IPS-NIHi7 (cell line): ENCODE results near the gene MARK2.
"Not testable (repeated sequence)": the region's sequence is repeated elsewhere in the genome, so short reads cannot be mapped to it uniquely, and the experiment has no call there.

Experiments used
- DNase-seq: peaks from one replicate; pipeline ENCODE4 v3.0.0; 2012; ENCODE audit warnings: mixed read lengths; ENCODE audit errors: extremely low spot score

Gene MARK2

DNA sequence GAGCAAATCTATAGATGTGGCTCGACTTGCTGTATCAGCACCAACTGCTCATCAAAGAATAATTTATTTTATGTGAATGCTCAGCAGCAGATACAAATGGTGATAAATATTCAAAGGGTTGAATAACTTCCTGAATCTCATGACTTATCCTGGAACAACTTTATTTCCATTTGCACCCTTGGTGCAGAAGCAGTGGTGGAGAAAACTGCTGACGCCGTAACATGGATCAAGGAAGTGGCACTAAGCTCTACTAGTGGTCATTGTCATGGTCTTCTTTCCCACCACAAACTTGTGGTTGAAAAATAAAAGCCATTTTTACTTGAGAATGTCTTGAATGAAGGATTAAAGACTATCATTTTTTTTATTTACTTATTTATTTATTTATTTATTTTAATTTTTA is 14.6 kb downstream of the MARK2 start:
- DNase-seq = no peak

DNA sequence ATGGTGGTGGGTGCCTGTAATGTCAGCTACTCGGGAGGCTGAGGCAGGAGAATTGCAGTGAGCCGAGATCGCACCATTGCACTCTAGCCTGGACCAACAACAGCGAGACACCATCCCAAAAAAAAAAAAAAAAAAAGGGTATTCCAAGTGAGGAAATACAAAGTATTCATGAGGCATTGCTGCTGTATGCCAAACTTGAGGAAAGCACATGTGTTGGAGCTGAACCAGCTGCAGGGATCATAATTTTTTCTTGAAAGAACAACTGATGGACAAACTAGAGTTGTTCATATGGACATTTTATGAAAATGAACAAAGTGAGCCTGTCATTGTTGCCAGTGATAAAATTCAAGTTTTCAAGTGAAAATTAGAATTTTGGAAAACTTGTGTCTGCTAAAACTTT is 15.8 kb downstream of the MARK2 start:
- DNase-seq = no peak

DNA sequence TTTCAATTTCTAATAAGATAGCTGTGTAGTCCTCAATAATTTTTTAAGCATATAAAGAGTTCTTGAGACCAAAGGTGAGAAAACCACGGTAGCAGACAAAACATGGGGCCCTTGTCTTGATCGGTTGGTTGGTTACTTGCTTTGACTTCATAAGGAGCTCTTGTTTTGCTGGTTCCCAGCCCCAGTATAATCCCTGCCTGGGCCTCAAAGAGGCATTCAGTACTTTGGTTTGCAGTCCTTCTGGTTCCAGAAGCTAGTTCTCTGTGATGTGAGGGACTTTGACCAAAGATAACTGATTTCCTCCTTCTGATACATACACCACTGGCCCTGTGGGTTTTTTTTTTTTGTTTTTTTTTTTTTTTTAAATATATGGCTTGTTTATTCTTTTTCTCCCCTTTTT is 17.1 kb downstream of the MARK2 start:
- no peak for DNase-seq

DNA sequence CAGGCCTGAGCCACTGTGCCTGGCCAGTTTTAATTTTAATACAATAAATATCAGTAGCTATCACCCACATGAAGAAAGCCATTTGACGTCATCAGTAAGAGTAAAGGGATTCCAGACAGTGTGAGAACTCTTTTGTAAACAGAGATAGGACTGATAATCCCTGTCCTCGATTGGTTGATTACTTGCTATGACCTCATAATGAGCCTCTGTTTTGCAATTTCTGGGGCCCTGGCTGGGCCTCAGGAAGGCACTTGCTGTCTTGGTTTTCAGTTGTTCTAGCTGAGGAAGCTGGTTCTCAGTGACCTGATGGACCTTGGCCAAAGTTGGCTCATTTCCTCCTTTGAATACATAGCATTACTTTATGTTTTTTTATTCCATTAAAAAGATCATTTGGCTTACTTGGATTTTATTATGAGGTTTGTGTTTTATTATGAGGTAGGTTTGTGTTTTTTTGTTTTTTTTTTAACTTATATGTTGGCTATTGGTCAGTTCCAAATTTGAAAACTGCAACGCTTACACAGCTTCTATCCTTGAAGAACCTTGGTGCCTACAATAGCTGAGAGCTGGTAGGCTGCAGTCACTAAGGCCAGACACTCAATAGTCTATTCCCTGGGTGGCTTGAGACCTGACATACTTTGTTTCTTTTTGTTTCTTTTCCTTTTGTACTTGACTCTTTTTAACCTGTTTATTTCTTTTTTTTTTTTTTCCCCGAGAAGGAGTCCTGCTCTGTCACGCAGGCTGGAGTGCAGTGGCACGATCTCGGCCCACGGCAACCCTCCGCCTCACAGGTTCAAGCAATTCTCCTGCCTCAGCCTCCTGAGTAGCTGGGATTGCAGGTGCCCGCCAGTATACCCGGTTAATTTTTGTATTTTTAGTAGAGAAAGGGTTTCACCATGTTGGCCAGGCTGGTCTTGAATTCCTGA is 20.0 kb downstream of the MARK2 start:
- no peak for DNase-seq

DNA sequence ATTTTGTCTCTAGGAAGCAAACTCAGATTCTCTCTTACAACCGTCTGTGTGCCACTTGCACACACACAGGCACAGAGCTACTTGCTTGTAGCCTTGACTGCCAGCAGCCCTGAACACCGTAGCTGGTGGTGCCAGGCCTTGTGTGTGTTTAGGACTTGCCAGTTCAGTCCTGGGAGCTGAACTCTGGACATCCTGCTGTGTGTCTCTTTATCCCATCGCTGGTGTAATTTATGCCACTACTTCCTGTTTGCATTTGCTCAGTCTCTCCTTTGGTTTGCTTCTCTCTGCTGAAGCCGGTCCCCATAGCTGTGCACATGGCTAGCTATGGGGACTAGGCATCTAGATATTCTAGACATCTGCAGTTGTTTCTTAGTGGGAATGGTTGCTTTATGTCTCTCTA is 24.0 kb downstream of the MARK2 start:
- DNase-seq = no peak

DNA sequence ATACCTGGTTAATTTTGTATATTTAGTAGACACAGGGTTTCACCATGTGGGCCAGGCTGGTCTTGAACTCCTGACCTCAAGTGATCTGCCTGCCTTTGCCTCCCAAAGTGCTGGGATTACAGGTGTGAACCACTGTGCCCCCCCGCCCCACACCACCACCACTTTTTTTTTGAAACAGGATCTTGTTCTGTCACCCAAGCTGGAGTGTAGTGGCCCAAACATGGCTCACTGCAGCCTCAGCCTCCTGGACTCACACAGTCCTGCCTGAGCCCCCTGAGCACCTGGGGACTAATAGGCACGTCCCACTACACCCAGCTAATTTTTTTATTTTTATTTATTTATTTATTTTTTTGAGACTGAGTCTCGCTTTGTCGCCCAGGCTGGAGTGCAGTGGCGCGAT is 24.7 kb downstream of the MARK2 start:
- not testable (repeated sequence) for DNase-seq

DNA sequence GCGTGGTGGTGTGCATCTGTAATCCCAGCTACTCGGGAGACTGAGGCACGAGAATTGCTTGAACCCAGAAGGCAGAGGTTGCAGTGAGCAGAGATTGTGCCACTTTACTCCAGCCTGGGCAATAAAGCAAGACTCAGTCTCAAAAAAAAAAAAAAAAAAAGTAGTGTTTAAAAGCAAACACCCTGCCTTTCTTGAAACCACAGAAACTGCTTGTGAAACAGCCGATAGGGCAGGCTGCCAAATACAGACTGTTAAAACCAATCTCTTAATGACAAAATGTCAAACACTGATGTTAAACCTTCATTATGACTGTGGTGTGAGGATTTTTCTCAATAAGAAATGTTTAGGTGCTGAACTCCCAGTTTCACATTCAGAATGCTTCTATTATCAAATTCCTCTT is 27.3 kb downstream of the MARK2 start:
- no peak for DNase-seq

DNA sequence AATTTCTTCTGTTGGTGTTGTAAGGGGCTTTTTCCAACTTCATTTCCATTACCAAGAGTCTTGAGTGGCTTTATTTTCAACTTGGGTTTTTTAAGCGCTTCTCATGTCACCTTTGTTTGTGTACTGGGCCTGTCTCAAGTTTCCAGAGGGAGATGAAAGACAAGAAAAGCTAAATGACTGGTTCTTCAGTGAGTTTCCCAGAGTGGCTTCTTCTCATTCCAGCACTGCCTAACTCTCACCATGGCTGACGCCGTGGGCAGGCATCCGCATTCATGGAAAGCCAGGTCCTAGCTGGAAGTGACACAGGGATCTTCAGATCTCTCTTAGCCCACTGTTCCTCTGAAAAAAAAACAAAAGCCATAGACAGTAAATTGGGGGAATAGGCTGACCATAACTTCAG is 28.6 kb downstream of the MARK2 start:
- no peak for DNase-seq

DNA sequence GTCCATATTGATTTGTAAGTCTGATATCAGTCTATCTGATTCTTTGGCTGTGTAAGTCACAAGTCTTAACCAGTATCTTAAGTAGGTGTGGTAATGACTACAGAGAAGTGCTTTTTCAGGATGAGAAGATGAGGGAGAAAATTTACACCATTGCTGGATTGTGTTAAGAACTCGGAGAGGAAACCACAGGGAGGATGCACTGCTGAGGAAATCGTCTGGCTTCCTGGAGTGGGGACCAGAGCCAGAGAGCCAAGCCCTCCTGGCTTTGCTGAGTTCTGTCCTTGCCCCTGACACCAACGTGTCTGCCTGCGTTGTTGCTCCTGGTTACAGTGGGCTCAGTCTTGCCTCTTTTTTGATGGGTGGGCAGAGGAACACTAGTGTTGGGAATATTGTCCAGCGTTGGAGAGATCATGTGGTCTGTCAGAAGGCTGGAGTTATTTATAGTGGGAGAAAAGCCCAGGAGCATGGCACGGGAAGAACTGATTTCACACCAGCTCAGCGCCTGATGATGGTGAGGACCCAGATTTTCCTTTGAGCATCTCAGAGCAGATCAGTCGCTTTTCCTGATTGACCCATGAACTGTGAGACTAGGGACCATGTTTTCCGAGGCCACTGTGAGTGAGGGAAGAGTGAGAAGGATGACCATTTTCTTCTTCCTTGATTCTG is 29.6 kb downstream of the MARK2 start:
- DNase-seq = no peak

DNA sequence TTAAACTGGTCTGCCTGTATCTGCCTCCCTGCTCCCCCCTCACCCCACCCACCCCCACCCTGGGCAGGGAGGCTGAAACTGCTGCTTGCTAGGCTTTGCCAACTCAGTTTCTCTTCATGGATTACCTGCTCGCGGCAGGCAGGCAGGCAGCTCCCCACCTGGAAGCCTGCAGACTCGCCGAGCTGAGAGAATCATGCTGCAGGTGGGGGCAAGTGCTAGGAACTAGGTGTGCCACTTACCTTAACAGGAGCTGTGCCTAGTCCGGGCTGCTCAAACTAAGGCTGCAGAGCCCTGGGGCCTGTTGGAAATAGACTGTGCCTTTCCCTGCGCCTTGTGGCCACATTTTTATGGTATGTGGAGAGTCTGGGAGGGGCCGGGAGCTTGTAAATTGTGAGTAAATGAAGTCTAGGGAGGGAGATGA is 30.3 kb downstream of the MARK2 start:
- DNase-seq = no peak

DNA sequence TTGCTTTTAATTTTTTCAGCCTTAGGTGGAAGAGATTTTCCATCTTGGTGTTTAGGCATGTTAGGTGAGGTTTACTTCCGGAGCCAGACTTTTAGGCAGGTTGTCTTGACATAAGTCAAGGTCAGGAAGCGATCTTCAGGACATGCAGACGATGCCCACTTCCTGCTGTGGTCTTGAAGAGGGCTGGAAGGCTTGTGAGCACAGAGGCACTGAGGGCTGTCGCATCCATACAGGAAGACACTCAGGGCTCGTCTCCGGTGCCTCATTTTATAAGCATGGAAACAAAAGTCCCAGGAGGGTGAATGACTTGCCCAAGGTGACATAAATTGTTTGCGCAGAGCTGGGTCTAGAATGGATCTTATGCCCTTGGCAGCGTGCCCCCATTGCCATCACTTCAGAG is 30.8 kb downstream of the MARK2 start:
- no peak for DNase-seq

DNA sequence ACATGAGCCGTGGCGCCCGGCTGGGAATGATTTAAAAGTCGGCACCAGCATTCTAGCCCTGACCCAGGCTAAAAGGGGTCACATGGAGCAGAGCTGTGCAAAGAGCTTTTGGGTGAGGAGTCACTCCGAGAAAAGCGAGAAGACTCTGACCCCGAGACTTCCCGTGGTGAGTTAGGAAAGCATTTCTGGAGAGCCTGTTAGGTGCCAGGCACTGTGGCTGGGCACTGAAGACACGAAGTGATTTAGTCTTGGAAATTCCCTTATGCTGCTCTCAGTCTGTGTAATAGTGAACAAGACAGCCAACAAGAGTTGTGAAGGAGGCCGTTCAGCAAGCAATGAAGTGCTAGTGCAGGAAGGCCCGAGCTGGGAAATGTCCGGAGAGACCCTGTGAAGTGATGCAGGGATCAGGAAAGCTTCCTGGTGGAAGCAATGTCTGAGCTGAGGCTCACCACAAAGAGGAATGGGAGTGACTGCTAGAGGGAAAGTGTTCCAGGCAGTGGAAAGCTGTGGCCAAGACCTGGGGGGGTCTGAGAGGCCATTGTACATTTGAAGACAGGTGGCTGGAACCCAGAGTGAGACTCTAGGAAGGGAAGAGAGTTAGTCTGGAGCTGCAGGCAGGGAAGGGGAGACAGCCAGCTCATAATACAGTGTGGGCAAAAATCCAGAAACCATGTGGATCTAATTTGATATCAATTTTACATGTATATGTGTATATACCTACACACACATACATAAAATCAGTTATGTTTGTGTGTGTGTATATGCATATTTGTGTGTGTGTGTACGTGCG is 31.6 kb downstream of the MARK2 start:
- DNase-seq = no peak

DNA sequence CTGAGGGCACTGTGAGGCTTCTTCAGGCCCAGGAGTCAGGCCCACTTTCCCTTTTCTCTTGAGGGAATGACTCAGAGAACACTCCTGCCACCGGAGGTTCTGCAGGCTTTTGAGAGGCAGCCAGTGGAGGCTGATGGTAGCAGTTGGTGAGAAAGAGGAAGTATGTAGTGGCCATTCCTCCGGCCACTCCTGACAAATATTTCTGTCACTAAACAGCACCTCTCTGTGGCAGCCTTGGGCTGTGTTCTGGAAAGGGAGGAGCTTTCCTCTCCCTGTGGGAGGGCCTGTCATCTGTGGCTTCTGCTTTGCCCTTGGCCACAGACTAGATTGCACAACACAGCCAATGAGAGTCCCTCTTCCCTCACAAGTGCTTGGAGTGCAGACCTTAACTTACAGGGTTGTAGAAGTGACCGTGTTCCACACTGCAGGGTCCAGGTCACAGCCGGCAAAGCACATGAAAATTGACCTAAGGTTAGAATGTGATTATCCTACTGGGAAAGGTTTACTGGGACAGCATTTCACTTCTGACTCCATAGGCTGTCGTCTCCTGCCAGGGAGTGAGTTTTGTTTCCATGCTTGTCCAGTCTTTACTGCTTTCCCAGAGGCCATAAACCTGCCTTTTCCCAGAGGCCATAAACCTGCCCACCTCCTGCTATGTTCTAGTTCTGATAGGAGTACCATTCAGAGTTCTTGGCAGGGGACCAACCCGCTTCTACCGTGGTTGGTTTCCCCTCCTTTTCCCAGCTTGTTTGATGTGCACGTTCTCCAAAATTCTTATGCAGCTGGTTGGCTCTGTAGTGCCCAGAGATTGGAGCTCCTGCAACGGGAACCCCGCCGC is 33.3 kb downstream of the MARK2 start:
- peak; percentile 76 for DNase-seq

DNA sequence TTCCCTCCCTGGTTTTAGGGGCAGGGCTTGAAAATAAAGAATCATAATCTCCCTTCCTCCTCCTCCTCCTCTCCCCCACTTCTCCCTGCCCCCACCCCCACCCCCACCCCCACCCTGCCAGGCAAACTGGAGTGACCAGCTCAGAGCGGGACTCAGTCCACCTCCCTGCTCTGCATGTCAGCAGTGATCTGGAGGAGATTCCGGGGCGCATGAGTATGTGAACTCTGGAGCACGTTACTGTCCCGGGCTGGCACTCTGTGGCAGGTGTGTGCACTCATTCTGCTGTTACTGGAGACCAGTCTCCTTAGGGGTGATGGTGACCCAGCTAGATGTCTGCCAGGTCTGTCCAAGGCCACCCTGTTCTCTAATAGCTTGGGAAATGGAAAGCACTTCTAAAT is 33.9 kb downstream of the MARK2 start:
- no peak for DNase-seq

DNA sequence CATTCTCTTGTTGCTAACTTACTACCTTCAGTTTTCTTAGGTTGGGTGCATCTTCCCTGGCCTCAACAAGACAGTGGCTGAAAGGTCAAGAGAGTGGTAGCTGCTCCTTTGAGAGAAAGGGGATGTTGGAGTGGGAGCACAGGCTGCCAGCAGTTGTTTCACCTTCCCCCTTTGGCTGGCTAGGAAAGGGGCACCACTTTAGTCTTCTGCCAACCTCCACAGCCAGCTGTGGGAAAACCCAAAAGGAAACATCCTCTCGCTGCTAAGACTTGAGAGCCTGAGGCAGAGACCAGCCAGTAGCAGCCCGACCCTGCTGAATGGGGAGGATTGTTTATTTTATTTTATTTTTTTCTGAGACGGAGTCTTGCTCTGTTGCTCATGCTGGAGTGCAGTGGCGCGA is 34.4 kb downstream of the MARK2 start:
- no peak for DNase-seq

DNA sequence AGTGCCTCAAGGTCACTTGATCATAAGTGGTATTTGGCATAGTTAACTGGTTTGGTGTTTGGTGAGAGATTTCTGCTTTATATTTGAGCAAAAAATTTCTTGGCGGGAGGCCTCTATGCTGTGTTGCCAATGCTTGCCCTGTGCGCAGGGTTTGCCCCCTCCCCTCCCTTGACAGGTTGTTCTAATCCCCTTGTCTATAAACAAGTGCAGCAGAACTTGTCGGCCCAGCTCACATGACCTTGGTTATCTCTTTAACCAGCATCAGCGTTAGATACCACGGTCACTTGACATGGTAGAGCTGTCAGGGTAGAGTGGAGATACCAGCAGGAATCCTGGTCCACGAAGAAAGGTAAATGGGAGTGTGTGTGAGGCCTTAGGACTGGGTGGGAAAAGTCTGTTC is 35.6 kb downstream of the MARK2 start:
- no peak for DNase-seq

DNA sequence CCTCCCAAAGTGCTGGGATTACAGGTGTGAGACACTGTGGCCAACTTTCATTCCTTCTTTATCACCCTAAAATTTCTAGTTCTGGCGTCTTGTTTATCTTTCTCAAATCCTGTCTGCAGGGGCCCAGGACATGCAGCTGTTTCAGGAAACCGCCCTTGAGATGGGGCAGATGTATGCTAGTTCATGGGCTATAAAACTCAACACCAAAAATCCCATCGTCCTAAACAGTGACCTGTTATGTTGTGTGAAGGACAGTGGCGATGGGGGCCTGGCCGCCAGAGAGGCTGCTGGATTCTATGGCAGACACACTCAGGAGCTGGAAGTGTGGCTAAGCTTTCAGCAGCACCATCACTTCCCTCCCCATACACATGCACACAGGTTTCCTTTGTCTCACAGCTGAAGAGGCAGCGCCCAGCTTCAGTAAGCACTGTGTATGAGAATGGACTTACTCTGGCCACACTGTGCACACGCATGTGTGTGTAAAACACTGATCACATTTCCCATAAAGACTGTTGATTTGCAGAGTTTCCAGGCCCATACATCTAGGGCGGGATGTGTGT is 36.7 kb downstream of the MARK2 start:
- no peak for DNase-seq

DNA sequence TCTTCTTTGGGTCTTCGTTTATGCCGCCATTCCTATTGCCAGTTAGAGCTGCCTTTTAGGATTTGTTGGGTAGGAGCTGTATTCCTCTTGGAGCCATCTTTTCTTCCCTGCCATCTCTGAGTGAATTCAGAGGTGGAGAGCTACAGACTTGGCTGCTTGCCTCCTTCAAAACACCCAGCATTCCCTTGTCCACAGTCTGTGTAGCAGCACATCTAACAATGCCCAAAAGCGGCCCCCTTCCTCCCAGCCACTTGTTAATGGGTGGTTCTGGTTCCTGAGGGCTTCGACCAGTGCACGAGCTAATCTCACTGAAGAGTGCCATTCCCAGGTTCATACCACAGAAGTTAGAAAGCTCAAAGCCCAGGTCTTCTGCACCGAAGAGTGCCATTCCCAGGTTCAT is 37.7 kb downstream of the MARK2 start:
- no peak for DNase-seq

DNA sequence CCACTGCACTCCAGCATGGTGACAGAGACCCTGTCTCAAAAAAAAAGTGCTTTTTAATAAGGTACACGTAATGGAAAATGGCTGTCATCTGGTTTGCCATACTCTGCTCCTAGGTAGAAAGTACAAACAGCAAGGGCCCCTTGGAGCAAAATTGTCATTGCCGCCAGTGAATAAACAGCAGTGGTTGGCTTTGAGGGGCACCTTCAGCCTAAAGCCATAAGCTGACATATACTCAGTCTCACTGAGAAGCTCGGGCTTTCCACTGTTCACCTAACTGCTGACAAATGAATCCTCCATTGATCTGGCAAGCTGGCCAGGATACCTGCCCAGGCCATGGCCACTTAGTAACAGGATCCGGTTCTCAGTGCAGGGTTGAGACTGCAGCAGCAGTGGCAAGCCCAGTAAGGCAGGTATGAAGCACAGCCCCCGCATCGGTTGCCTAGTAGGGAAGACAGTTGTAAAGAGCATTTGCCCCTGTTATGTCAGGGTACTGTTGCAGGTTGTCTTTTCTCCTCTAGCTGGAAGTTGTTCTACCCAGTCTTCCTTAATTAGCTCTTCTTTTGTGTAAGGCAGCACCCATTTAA is 38.8 kb downstream of the MARK2 start:
- DNase-seq = no peak

DNA sequence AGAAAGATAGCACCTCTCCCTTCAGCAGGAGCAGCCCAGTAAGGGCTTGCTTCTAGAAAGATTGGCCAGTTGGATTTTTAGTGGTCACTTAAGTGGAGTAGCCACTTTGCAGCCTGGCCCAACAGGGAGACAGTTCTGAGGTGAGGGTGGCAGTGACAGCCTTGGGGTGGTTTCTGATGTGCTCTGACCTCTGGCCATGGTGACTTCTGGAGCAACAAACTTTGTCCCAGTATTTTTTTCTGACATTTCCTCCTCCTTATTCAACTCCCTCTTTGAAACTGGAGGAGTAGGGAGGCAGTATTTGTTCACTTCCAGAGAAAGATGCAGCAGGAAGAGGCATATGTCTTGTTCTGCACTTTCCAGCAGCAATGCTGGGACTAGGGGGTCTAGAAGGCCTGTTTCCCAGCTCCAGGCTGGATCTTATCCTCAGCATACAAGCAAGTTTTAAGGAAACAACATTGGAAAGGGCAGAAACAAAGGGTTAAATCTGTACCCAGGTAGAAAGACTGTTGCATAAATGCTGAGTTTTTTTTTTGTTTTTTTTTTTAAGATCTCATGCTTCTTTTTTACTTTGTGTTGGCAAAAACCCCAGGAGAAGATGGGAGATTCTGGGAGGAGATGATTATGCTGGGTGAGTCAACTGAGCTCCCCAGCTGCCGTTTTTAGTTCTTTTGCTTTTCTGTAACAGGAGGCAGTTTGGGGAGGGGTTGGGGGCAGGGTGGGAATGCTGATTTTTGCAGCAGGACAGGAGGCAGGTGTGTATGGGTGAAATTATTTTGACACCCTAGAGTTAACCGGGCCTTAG is 40.9 kb downstream of the MARK2 start:
- DNase-seq = no peak
